GM21360 (cell line): ENCODE measurements around the gene NRL.

ENCODE experiments used
- ATAC-seq: cut with Tn5 transposase; IDR thresholded peaks from one replicate; pipeline ENCODE4 v1.9.1; 2021; ENCODE audit warnings: mild to moderate bottlenecking, moderate library complexity; ENCODE audit not compliant: unreplicated experiment

NRL gene

DNA sequence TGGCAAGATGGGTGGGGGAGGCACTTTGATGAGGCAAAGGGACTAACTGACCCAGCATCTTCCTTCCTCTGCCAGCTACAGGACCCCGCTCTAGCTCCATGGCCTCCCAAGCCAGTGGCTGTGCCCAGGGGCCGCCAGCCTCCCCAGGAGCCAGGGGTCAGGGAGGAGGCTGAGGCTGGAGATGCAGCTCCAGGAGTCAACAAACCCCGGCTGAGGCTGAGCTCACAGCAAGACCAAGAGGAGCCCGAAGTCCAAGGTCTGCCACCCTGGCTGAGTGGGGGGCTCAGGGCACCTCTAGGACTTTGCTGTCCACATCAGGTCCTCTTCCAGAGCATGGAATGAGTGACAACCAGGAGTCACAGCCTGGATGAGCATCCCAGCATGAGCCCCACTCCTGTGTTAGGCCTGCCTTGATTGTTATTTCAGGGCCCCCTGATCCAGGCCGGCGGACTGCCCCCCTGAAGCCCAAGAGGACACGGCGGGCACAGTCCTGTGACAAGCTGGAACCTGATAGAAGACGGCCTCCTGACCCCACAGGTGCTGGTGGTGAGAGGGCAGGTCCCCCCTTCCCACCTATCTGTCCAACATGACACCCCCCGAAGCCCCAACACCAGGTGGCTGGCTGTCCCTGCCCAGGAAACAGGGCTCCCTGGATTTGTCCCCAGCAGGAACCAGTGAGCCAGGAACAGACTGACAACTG, 45.9 kb downstream of the NRL start:
- ATAC-seq = no peak

GRCh38 chr14:24067133-24068082, 47.3 kb downstream of the NRL start:
- no peak for ATAC-seq

- ATAC-seq = no peak
Measured at GRCh38 chr14:24066496-24067132, 48.1 kb downstream of the NRL start.

DNA sequence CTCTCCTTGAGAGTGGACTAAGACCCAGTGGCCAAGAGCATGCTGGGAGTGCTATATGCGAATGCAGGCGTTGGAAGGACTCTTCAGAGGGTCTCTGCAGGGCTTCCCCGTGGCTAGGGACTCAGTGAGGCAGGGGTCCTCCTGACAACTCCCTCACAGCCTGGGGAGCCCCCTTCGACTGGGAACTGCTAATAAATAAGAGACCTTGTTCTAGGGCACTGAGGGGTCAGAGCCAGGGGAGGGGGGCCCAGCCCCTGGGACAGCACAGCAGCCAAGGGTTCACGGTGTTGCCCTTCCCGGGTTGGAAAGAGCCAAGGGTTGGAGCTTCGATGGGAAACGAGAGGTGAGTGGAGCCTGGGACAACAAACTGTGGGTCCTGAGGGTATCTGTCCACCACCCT, 49.3 kb downstream of the NRL start:
- ATAC-seq = no peak

- no peak for ATAC-seq
Measured at GRCh38 chr14:24064856-24065255, 49.9 kb downstream of the NRL start.

DNA sequence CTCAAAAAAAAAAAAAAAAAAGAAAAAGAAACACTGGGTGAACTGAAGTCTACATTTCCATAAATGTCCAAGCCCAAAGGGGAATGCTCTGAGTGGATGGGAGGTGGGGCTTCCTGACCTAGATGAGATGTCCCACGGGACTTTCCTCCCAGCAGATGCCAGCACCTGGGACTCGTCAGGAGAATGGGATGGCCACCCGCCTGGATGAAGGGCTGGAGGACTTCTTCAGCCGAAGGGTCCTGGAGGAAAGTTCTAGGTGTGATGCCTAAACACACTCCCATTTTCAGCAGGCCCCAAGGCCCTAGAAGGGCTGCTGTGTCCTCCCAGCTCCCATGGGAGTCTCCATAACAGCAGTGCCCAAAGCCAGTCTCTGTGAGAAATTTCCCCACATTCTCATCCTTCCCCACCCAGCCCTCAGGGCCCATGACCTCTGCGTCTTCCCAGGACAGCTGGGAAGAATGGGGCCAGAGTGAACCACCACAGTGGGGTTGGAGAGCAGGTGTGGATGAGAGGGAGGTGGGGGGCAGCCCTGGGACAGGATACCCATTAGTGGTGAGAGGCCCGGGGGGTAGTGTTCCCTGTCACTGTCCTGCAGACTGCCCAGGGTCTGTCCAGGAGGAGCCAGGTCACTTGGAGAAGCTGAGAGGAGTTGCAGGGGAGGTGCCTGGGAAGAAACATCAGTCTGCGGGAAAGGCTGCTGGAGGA, 50.5 kb downstream of the NRL start:
- no peak for ATAC-seq

- no peak for ATAC-seq
Measured at GRCh38 chr14:24063263-24063836, 51.4 kb downstream of the NRL start.

DNA sequence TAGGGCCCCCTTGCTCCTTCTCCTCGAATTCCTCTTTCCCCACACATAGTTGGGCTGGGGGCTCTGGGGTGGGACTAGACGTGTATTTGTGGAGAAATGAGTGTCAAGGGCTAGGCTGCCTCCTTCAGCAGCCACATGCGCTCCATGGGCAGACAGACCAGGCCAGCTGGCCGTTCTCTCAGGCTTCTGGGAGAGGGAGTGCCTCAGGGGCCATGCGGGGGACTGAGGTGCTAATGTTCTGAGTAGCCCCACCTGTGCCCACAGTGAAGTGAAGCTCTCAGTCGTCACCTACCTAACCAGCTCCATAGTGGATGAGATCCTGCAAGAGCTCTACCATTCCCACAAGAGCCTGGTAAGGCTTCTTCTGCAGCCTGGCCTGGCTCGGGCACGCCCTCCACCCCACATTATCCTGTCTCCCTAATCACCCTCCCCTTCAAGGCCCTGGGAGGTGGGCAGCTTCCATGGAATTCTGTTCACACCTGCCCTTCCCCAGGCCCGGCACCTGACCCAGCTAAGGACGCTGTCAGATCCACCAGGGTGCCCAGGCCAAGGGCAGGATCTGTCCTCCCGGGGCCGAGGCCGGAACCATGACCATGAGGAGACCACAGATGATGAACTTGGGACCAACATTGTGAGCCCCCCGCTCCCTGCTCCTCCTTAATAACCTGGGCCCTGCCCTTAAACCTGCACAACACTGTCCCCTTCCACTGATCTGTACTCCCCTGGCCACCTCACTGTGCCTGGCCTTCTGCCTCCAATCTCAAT, 52.4 kb downstream of the NRL start:
- no peak for ATAC-seq

DNA sequence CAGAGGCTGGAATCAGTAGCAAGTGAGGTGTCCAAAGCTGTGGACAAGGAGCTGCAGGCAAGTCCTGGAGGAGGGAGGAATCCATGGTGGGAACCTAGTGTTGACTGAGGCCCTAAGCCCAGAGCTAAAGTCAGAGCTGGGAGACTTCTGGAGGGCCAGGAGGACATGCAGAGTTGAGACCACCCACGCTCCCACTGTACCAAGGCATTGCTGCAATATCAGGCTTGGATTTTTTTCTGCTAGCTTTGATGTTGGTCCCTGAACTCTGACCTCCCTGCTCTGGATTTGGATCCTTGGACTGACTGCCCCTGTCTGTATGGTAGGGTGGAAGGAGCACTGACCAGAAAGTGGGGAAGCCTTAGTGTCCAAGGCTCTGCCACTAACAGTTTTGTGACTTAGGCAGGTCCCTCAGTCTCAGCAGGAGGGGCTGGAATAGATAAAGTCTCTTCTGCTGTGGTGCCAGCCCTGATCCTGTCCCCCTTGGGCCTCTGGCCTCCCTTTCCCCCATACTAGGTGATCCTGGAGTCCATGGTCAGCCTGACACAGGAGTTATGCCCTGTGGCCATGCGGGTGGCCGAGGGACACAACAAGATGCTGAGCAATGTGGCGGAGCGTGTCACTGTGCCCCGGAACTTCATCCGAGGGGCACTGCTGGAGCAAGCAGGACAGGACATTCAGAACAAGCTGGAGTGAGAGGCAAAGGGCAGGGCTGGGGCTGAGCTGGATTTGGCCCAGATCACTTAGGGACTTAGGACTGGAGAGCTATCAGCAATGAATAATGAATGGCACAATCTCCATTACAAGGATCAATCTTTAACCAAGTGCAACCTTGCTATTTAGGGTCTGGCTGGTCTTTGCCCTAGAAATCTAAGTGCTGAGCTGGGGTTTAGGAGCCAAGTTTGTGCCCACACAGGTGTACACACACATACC, 53.5 kb downstream of the NRL start:
- ATAC-seq = no peak

GRCh38 chr14:24060443-24060842, 54.3 kb downstream of the NRL start:
- ATAC-seq = no peak

GRCh38 chr14:24059841-24060388, 54.8 kb downstream of the NRL start:
- ATAC-seq = no peak

DNA sequence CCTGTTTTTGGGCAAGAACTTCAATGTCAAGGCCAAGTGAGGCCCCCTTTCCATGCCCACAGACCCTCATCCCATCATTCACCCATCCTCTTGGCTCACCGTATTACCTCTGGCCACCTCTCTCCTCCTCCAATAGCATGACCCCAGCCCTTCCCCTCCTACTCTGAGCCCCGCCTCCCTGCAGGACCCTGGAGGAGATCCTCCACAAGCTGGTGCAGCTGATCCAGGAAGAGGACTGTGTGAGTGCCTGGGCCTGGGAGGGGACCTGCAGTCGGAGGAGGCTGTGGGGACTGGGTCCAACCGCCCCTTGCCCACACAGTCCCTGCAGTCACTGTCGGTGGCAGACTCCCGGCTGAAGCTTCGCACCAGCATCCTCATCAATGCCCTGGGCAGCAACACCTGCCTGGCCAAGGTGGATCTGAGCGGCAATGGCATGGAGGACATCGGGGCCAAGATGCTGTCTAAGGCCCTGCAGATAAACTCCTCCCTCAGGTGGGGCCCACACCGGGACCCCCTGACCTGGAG, 55.7 kb downstream of the NRL start:
- ATAC-seq = no peak

DNA sequence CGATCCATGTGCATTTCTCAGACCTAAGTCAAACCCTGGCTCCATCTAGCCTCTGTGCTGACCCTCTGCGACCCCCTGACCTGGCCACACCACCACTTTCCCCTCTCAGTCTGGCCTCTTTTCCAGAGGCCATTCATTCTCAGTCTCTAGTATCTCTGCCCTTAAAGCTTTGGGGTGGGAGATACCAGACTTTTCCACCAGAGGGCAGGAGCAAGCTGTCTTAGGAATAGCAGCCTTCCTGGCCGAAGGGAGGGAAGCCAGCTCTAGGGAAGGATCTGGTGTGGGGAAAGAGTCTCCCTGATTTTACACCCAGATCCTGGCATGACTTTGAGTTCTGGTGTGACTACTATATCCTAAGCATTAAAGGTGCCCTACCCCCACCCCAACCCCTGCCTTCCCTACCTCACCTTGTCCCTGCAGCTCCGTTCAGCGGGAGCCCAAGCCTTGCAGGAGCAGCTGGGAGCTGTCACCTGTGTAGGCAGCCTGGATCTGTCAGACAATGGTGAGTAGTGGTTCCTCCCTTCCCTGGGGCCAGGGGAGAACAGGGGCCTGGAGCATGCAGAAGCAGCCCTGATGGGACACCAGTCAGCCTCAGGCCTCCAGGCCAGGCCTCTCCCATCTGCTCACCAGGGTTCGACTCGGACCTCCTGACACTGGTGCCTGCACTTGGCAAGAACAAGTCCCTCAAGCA, 56.3 kb downstream of the NRL start:
- ATAC-seq = no peak

DNA sequence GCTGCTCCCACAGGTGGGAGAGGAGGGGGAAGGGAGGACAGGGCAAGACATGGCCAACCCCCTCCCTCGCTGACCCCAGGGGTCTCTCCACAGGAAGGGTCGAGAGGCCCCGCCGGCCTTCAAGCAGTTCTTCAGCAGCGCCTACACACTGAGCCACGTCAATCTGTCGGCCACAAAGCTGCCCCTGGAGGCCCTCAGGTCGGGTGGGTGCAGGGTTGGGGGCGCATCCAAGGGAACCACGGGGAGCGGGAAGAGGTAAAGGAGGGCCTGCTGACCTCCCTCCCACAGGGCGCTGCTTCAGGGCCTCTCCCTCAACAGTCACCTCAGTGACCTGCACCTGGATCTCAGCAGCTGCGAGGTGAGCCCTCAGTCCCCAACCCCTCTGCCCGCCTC, 56.9 kb downstream of the NRL start:
- no peak for ATAC-seq

- no peak for ATAC-seq
Measured at GRCh38 chr14:24057271-24057670, 57.5 kb downstream of the NRL start.

- ATAC-seq = no peak
Measured at GRCh38 chr14:24056800-24057184, 58.0 kb downstream of the NRL start.

DNA sequence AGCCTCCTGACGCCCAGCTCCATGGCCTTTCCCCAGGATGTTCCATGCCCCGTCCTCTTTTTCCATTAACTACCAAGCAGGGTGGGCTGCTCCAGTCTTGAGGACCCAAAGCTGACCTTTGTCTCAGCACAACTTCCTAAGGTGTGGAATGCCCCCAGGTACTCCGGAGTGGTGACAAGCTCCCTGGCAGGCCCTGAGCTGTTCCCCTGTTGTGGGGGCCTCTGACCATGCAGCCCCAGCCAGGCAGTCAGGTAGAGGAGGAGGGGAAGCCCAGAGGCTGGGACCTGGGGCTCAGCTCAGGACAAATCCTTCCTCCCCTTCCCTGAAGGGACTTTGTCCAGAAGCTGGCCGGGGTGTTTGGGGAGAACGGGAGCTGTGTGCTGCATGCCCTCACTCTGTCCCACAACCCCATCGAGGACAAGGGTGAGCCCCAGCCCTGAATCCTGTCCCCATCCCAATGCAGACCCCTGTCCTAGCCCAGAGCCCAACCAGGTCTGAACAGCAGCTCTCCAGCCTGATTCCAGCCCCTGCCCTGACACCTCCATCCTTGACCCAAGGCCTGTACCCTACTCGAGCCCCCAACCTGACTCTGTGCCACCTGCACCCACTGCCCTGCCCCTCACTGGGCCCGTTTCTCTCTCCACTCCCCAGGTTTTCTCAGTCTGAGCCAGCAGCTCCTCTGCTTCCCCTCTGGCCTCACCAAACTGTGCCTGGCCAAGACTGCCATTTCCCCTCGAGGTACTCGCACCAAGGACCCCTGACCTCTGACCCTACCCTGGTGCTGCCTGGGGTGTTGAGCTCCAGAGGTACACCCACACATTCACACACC, 58.6 kb downstream of the NRL start:
- no peak for ATAC-seq
